Gastrocnemius medialis (tissue), 4 donors: ENCODE measurements around the gene BUB1B.

Experiments used
- POLR2A ChIP-seq, 2 donors: fragments of 450-650 bp; IDR thresholded peaks; one replicate each; pipeline ENCODE4 v1.6.1; 2017; ENCODE audit warnings: antibody characterized with exemption in 2 of 2, mild to moderate bottlenecking in 2 of 2, moderate library complexity in 2 of 2
- TF ChIP-seq, protein P1 (sequence below), 5 experiments: fragments of 450-650 bp in 3 of 5; fragments of 200-600 bp in 2 of 5; sonication (generic) in 2 of 5; IDR thresholded peaks in 4 of 5; conservative IDR thresholded peaks in 1 of 5; 1 replicate in 4 of 5; 2 replicates in 1 of 5; pipeline ENCODE4 v1.5.1; 2016 to 2019; ENCODE audit warnings: antibody characterized with exemption in 5 of 5, mild to moderate bottlenecking in 3 of 5, moderate library complexity in 3 of 5

DNA sequence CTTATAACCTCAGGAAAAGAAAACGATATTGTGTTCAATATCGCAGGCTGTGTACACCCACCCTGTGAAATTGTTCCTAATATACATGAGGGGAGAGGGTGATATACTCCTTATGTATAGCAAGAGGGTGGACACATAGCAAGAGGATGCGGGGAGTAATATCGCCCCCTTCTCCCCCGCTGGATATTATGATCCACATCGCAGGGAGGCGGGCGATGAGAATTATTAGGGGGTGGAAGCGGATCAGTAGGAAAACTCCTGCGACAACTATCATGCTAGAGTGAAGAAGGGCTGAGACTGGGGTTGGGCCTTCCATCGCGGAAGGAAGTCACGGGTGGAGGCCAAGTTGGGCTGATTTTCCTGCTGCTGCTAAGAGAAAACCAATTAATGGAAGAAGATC lies 27.3 kb upstream of the BUB1B start:
- no peak for TF ChIP-seq POLR2A (IDR thresholded peaks at IDR 0.05)
- TF ChIP-seq, protein P1, sequence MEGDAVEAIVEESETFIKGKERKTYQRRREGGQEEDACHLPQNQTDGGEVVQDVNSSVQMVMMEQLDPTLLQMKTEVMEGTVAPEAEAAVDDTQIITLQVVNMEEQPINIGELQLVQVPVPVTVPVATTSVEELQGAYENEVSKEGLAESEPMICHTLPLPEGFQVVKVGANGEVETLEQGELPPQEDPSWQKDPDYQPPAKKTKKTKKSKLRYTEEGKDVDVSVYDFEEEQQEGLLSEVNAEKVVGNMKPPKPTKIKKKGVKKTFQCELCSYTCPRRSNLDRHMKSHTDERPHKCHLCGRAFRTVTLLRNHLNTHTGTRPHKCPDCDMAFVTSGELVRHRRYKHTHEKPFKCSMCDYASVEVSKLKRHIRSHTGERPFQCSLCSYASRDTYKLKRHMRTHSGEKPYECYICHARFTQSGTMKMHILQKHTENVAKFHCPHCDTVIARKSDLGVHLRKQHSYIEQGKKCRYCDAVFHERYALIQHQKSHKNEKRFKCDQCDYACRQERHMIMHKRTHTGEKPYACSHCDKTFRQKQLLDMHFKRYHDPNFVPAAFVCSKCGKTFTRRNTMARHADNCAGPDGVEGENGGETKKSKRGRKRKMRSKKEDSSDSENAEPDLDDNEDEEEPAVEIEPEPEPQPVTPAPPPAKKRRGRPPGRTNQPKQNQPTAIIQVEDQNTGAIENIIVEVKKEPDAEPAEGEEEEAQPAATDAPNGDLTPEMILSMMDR (IDR thresholded peaks at IDR 0.05 in 4 of 5, conservative IDR thresholded peaks at IDR 0.05 in 1 of 5): no peak
